K562 (cell line): ENCODE data around the gene RUNX3. TPM values are rescaled to one million over a fixed set of nuclear protein-coding genes. Genes with fewer than 3 reads are reported as not detected.

Experiments
- ATF1 ChIP-seq, 2 experiments: fragments of 450-650 bp in 1 of 2; IDR thresholded peaks; 2 replicates each; pipeline ENCODE4 v1.6.1; 2016; ENCODE audit warnings: missing compliant biosample characterization in 1 of 2, missing genetic modification characterization in 1 of 2
- GTF2A2 ChIP-seq: IDR thresholded peaks from 2 replicates; pipeline ENCODE4 v1.6.1; 2016; ENCODE audit warnings: mild to moderate bottlenecking, missing genetic modification characterization, missing compliant biosample characterization
- HMG20A ChIP-seq: fragments of 450-650 bp; formaldehyde crosslinking; conservative IDR thresholded peaks from 2 replicates; pipeline ENCODE4 v1.4.0; 2020; ENCODE audit warnings: mild to moderate bottlenecking, mixed read lengths
- KHSRP ChIP-seq: fragments of 450-650 bp; IDR thresholded peaks from 2 replicates; pipeline ENCODE4 v1.6.1; 2017
- MXI1 ChIP-seq: IDR thresholded peaks from 2 replicates; pipeline ENCODE4 v1.6.1; 2011; ENCODE audit warnings: low read depth, mild to moderate bottlenecking, improper control_type of control experiment, low read length
- NFIC ChIP-seq: fragments of 450-650 bp; IDR thresholded peaks from 2 replicates; pipeline ENCODE4 v1.6.1; 2017; ENCODE audit warnings: mild to moderate bottlenecking, inconsistent platforms
- POLR2G ChIP-seq: fragments of 200-400 bp; formaldehyde crosslinking; IDR thresholded peaks from 2 replicates; pipeline ENCODE4 v1.6.1; 2017; ENCODE audit warnings: low read depth, mild to moderate bottlenecking, antibody characterized with exemption, low read length, moderate library complexity
- SAP30 ChIP-seq: fragments of 200-600 bp; sonication (generic); IDR thresholded peaks from 2 replicates; pipeline ENCODE4 v1.6.1; 2012; ENCODE audit warnings: borderline replicate concordance, low read depth, mild to moderate bottlenecking, moderate library complexity, low read length, control low read depth, inconsistent platforms; ENCODE audit not compliant: insufficient read depth, poor library complexity, severe bottlenecking
- SMAD1 ChIP-seq: fragments of 150-350 bp; IDR thresholded peaks from 2 replicates; pipeline ENCODE4 v1.6.1; 2014; ENCODE audit warnings: low read length, low read depth; ENCODE audit not compliant: partially characterized antibody
- TEAD1 ChIP-seq, 2 experiments: fragments of 450-650 bp in 1 of 2; sonication (generic) in 1 of 2; formaldehyde crosslinking; IDR thresholded peaks; 2 replicates each; pipeline versions ENCODE4 v1.4.0 to v1.8.0; 2020 to 2022; ENCODE audit warnings: mild to moderate bottlenecking in 2 of 2, missing genetic modification reagents in 1 of 2
- ZNF354B ChIP-seq: fragments of 250-450 bp; sonication (Bioruptor Pico); IDR thresholded peaks from 2 replicates; pipeline ENCODE4 v1.4.0; 2020
- ZNF384 ChIP-seq: IDR thresholded peaks from 2 replicates; pipeline ENCODE4 v1.6.1; 2012; ENCODE audit warnings: low read depth, low read length, improper control_type of control experiment
- ZNF589 ChIP-seq: fragments of 200-800 bp; sonication (Bioruptor generic); IDR thresholded peaks from 2 replicates; pipeline ENCODE4 v1.6.1; 2016; ENCODE audit warnings: low read depth, missing genetic modification characterization, missing compliant biosample characterization
- polyA plus RNA-seq, 8 experiments: library from polyadenylated mRNA; depleted of rRNA in 4 of 8; stranded (reverse) in 5 of 8; unstranded in 3 of 8; fragments of >200 nt; fragmentation: Nextera tagmentation in 2 of 8; fragmentation: Illumina TruSeq in 1 of 8; extraction: Ambion mirVana in 2 of 8; extraction: Trizol in 1 of 8; gene quantifications; 2 replicates each; pipeline versions ENCODE4 v1.2.1 to v1.2.3, GENCODE V29; 2011 to 2014; ENCODE audit warnings: inconsistent platforms in 1 of 8, missing spikeins in 1 of 8
- total RNA-seq, 7 experiments: library from RNA; depleted of rRNA in 6 of 7; stranded (reverse); fragments of >200 nt in 6 of 7; fragmentation: Illumina TruSeq in 2 of 7; extraction: Trizol in 2 of 7; gene quantifications; 2 replicates each; pipeline versions ENCODE4 v1.2.1 to v1.2.3, GENCODE V29; 2011 to 2021; ENCODE audit warnings: low replicate concordance in 1 of 7
- TF ChIP-seq, protein P1 (sequence below): sonication (generic); formaldehyde crosslinking; IDR thresholded peaks from 2 replicates; pipeline ENCODE4 v1.9.0; 2022; ENCODE audit warnings: mild to moderate bottlenecking, missing genetic modification reagents
- TF ChIP-seq, protein P2 (sequence below): fragments of 250-450 bp; sonication (Bioruptor Pico); IDR thresholded peaks from 2 replicates; pipeline ENCODE4 v1.4.0; 2020; ENCODE audit warnings: mild to moderate bottlenecking, moderate library complexity, borderline replicate concordance
- TF ChIP-seq, protein P3 (sequence below), 2 experiments: fragments of 450-650 bp in 1 of 2; sonication (generic) in 1 of 2; formaldehyde crosslinking in 1 of 2; IDR thresholded peaks; 2 replicates each; pipeline versions ENCODE4 v1.7.1 to v1.9.0; 2016 to 2022; ENCODE audit warnings: inconsistent platforms in 1 of 2, mild to moderate bottlenecking in 1 of 2, missing genetic modification reagents in 1 of 2

RUNX3 gene
- total and polyA plus RNA-seq, 9 of the 15 experiments (the other 6 are each of a cell fraction or from before 2014, with no cell fraction given), result 0.01 to 0.64 (median 0.09) TPM

DNA sequence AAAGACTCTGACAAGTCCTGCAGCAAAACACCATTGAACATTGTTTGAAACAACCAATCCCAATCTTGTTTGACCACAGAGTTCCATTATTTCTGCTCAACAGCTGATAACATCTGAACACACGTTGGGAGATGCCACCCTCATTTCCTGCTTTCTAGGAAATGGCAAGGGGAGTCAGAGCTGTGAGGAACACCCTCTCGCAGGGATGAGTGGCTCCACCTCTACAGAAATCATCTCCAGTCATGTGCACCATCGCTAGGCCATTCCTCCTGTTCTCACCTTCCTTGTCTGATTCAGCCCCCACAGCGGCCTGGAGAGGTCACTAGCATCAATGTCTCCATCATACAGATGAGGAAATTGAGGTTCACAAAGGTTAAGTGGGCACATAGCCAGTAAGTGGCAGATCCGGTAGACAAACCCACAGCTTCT is 22.4 kb upstream of the RUNX3 start (continued):
- TF ChIP-seq, protein P1, sequence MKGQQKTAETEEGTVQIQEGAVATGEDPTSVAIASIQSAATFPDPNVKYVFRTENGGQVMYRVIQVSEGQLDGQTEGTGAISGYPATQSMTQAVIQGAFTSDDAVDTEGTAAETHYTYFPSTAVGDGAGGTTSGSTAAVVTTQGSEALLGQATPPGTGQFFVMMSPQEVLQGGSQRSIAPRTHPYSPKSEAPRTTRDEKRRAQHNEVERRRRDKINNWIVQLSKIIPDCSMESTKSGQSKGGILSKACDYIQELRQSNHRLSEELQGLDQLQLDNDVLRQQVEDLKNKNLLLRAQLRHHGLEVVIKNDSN, result 0 out of 2 replicates have a peak, but pooled peaks have one; percentile 24
- TF ChIP-seq ZNF354B (CRISPR knock-in tag) (no peak), POLR2G (no peak), SMAD1 (no peak), ZNF589 (peak; percentile 74), SAP30 (no peak), ATF1 (CRISPR knock-in tag; IDR thresholded peaks at IDR 0.05) (no peak), ATF1 (tag; IDR thresholded peaks at IDR 0.05) (peak; percentile 42; the same call in 1 of the 2 replicates), TEAD1 (CRISPR knock-in tag; IDR thresholded peaks at IDR 0.05) (no peak), NFIC (peak; percentile 30), ZNF384 (no peak), GTF2A2 (tag) (no peak), HMG20A (no peak), KHSRP (no peak), MXI1 (no peak)
- TF ChIP-seq, protein P2, sequence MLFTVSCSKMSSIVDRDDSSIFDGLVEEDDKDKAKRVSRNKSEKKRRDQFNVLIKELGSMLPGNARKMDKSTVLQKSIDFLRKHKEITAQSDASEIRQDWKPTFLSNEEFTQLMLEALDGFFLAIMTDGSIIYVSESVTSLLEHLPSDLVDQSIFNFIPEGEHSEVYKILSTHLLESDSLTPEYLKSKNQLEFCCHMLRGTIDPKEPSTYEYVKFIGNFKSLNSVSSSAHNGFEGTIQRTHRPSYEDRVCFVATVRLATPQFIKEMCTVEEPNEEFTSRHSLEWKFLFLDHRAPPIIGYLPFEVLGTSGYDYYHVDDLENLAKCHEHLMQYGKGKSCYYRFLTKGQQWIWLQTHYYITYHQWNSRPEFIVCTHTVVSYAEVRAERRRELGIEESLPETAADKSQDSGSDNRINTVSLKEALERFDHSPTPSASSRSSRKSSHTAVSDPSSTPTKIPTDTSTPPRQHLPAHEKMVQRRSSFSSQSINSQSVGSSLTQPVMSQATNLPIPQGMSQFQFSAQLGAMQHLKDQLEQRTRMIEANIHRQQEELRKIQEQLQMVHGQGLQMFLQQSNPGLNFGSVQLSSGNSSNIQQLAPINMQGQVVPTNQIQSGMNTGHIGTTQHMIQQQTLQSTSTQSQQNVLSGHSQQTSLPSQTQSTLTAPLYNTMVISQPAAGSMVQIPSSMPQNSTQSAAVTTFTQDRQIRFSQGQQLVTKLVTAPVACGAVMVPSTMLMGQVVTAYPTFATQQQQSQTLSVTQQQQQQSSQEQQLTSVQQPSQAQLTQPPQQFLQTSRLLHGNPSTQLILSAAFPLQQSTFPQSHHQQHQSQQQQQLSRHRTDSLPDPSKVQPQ (CRISPR knock-in tag), result no peak
- TF ChIP-seq, protein P3, sequence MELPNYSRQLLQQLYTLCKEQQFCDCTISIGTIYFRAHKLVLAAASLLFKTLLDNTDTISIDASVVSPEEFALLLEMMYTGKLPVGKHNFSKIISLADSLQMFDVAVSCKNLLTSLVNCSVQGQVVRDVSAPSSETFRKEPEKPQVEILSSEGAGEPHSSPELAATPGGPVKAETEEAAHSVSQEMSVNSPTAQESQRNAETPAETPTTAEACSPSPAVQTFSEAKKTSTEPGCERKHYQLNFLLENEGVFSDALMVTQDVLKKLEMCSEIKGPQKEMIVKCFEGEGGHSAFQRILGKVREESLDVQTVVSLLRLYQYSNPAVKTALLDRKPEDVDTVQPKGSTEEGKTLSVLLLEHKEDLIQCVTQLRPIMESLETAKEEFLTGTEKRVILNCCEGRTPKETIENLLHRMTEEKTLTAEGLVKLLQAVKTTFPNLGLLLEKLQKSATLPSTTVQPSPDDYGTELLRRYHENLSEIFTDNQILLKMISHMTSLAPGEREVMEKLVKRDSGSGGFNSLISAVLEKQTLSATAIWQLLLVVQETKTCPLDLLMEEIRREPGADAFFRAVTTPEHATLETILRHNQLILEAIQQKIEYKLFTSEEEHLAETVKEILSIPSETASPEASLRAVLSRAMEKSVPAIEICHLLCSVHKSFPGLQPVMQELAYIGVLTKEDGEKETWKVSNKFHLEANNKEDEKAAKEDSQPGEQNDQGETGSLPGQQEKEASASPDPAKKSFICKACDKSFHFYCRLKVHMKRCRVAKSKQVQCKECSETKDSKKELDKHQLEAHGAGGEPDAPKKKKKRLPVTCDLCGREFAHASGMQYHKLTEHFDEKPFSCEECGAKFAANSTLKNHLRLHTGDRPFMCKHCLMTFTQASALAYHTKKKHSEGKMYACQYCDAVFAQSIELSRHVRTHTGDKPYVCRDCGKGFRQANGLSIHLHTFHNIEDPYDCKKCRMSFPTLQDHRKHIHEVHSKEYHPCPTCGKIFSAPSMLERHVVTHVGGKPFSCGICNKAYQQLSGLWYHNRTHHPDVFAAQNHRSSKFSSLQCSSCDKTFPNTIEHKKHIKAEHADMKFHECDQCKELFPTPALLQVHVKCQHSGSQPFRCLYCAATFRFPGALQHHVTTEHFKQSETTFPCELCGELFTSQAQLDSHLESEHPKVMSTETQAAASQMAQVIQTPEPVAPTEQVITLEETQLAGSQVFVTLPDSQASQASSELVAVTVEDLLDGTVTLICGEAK (IDR thresholded peaks at IDR 0.05), result peak; percentile 45; the same call in 1 of the 2 replicates
- TF ChIP-seq, protein P3 (CRISPR knock-in tag; IDR thresholded peaks at IDR 0.05), result no peak
